Fibroblast of lung (primary cell): Measurements from ENCODE around the gene ERRFI1. TPM values are rescaled to one million over a fixed set of nuclear protein-coding genes. Genes with fewer than 3 reads are reported as not detected.

Experiments used
- DNase-seq, 2 donors: peaks; one replicate each; pipeline versions ENCODE4 v3.0.0 to v3.0.0-alpha.2; 2010; ENCODE audit warnings: low read depth in 2 of 2
- H2AFZ ChIP-seq: 2 replicates; pipeline ENCODE4 v1.5.1; 2012; ENCODE audit warnings: low read length, control low read depth, inconsistent platforms
- H3K27ac ChIP-seq: 2 replicates; pipeline ENCODE4 v1.5.1; 2011; ENCODE audit warnings: low read length, control low read depth; ENCODE audit not compliant: insufficient read depth
- H3K27me3 ChIP-seq: 2 replicates; pipeline ENCODE4 v1.5.1; 2011; ENCODE audit warnings: mild to moderate bottlenecking, low read length; ENCODE audit not compliant: control insufficient read depth, insufficient read depth
- H3K36me3 ChIP-seq: 2 replicates; pipeline ENCODE4 v1.5.1; 2011; ENCODE audit warnings: low read length; ENCODE audit not compliant: control insufficient read depth, insufficient read depth
- H3K4me1 ChIP-seq: 2 replicates; pipeline ENCODE4 v1.5.1; 2011; ENCODE audit warnings: low read length; ENCODE audit not compliant: control insufficient read depth, insufficient read depth; ENCODE audit errors: extremely low read depth
- H3K4me2 ChIP-seq: 2 replicates; pipeline ENCODE4 v1.5.1; 2011; ENCODE audit warnings: low read length, control low read depth; ENCODE audit not compliant: insufficient read depth; ENCODE audit errors: extremely low read depth
- H3K4me3 ChIP-seq, 4 experiments: fragments of 200-600 bp in 1 of 4; sonication (generic) in 1 of 4; replicated peaks in 1 of 4; 2 replicates each; pipeline ENCODE4 v1.5.1; 2011 to 2016; ENCODE audit warnings: low read length in 4 of 4, low read depth in 3 of 4, mild to moderate bottlenecking in 3 of 4, control low read depth in 2 of 4, inconsistent platforms in 1 of 4, mixed read lengths in 1 of 4; ENCODE audit not compliant: insufficient read depth in 1 of 4; ENCODE audit errors: control extremely low read depth in 1 of 4
- H3K79me2 ChIP-seq: 2 replicates; pipeline ENCODE4 v1.5.1; 2012; ENCODE audit warnings: mild to moderate bottlenecking, low read length, inconsistent platforms; ENCODE audit not compliant: control insufficient read depth, insufficient read depth
- H3K9ac ChIP-seq: 2 replicates; pipeline ENCODE4 v1.5.1; 2011; ENCODE audit warnings: mild to moderate bottlenecking, low read length, control low read depth; ENCODE audit not compliant: insufficient read depth
- H3K9me3 ChIP-seq: 2 replicates; pipeline ENCODE4 v1.5.1; 2012; ENCODE audit warnings: low read depth, low read length; ENCODE audit not compliant: control insufficient read depth, insufficient read depth
- H4K20me1 ChIP-seq: 2 replicates; pipeline ENCODE4 v1.5.1; 2011; ENCODE audit warnings: low read length; ENCODE audit not compliant: control insufficient read depth, insufficient read depth; ENCODE audit errors: extremely low read depth
- EZH2 ChIP-seq: IDR thresholded peaks from 2 replicates; pipeline ENCODE4 v1.5.1; 2012; ENCODE audit warnings: low read length, control low read depth, mild to moderate bottlenecking; ENCODE audit errors: missing control alignments
- polyA plus RNA-seq, 2 donors: library from polyadenylated mRNA; depleted of rRNA in 1 of 2; stranded (reverse) in 1 of 2; unstranded in 1 of 2; fragments of >200 nt; gene quantifications; 2 replicates each; pipeline ENCODE4 v1.2.1, GENCODE V29; 2011 to 2012; ENCODE audit warnings: missing spikeins in 1 of 2
- total RNA-seq: library from RNA; depleted of rRNA; stranded (reverse); fragments of >200 nt; gene quantifications from 2 replicates; pipeline ENCODE4 v1.2.1, GENCODE V29; 2014
- TF ChIP-seq, protein P1 (sequence below), 2 donors: IDR thresholded peaks in 1 of 2; conservative IDR thresholded peaks in 1 of 2; 1 replicate in 1 of 2; 2 replicates in 1 of 2; pipeline ENCODE4 v1.5.1; 2011 to 2012; ENCODE audit warnings: low read length in 2 of 2, control low read depth in 1 of 2, inconsistent platforms in 1 of 2, low read depth in 1 of 2, mild to moderate bottlenecking in 1 of 2

The ERRFI1 gene
- total and polyA plus RNA-seq, 2 donors (not counting 1 experiment from before 2014, with no cell fraction given): 46.2 to 105 TPM

- Histone ChIP-seq H3K27ac (peak overlapping the region; percentile 49), H4K20me1 (no peaks in the 10 kb centered on the region), H3K9me3 (no peaks in the 10 kb centered on the region), H3K4me3 (no peak overlapping the region), H3K9ac (no peak overlapping the region), H2AFZ (no peak overlapping the region), H3K36me3 (peaks cover 18% of the 10 kb centered on the region), H3K27me3 (no peaks in the 10 kb centered on the region), H3K79me2 (peaks cover 19% of the 10 kb centered on the region), H3K4me1 (peaks cover 21% of the 10 kb centered on the region), H3K4me2 (no peak overlapping the region)
- TF ChIP-seq, protein P1, sequence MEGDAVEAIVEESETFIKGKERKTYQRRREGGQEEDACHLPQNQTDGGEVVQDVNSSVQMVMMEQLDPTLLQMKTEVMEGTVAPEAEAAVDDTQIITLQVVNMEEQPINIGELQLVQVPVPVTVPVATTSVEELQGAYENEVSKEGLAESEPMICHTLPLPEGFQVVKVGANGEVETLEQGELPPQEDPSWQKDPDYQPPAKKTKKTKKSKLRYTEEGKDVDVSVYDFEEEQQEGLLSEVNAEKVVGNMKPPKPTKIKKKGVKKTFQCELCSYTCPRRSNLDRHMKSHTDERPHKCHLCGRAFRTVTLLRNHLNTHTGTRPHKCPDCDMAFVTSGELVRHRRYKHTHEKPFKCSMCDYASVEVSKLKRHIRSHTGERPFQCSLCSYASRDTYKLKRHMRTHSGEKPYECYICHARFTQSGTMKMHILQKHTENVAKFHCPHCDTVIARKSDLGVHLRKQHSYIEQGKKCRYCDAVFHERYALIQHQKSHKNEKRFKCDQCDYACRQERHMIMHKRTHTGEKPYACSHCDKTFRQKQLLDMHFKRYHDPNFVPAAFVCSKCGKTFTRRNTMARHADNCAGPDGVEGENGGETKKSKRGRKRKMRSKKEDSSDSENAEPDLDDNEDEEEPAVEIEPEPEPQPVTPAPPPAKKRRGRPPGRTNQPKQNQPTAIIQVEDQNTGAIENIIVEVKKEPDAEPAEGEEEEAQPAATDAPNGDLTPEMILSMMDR (conservative IDR thresholded peaks at IDR 0.05 in 1 of 2, IDR thresholded peaks at IDR 0.05 in 1 of 2; ENCODE audit: low read depth in 1 of 2, low read length in 2 of 2): no peak
- no peak for TF ChIP-seq EZH2
- DNase-seq: peak; percentile 20 to 31
Measured at GRCh38 chr1:8009043-8010002, 16.8 kb downstream of the ERRFI1 start.

GRCh38 chr1:8006037-8006963, 19.8 kb downstream of the ERRFI1 start:
- no peaks in the 10 kb centered on the region for H3K79me2 ChIP-seq
- no peaks in the 10 kb centered on the region for H3K27me3 ChIP-seq
- peak overlapping the region; percentile 96 for H3K27ac ChIP-seq
- no peak overlapping the region for H3K4me2 ChIP-seq
- H3K4me3 ChIP-seq: no peak overlapping the region
- no peak overlapping the region for H2AFZ ChIP-seq
- no peaks in the 10 kb centered on the region for H3K9me3 ChIP-seq
- peaks cover 5% of the 10 kb centered on the region for H3K36me3 ChIP-seq
- H3K9ac ChIP-seq: no peak overlapping the region
- H3K4me1 ChIP-seq: peaks cover 33% of the 10 kb centered on the region
- peak; percentile 30 to 45 for DNase-seq
- H4K20me1 ChIP-seq: no peaks in the 10 kb centered on the region
- TF ChIP-seq, protein P1 (conservative IDR thresholded peaks at IDR 0.05 in 1 of 2, IDR thresholded peaks at IDR 0.05 in 1 of 2; ENCODE audit: low read depth in 1 of 2, low read length in 2 of 2): no peak
- no peak for TF ChIP-seq EZH2
